ENCODE results near the gene HMGCLL1. TPM values are rescaled to one million over a fixed set of nuclear protein-coding genes. Genes with fewer than 3 reads are reported as not detected.

HMGCLL1 gene
- total RNA-seq, 1 experiment from 2014 or later: 0.39 TPM

- Histone ChIP-seq H3K27me3 (ENCODE audit: insufficient read depth, low read depth) (no peaks in the 10 kb centered on the region), H3K9me2 (ENCODE audit: insufficient read depth) (no peaks in the 10 kb centered on the region), H3K4me2 (no peak overlapping the region), H3F3A (ENCODE audit: insufficient read depth, low read depth) (no peaks in the 10 kb centered on the region), H3K4me3 (no peak overlapping the region), H3K27ac (no peak overlapping the region), H4K20me1 (ENCODE audit: insufficient read depth) (no peaks in the 10 kb centered on the region), H3K36me3 (ENCODE audit: low read depth) (no peaks in the 10 kb centered on the region), H3K9me3 (ENCODE audit: insufficient read depth, low read depth) (no peaks in the 10 kb centered on the region), H2AFZ (no peak overlapping the region), H3K79me2 (ENCODE audit: low read depth) (no peaks in the 10 kb centered on the region), H3K4me1 (replicated peaks; ENCODE audit: insufficient read depth) (no peaks in the 10 kb centered on the region)
- CTCF ChIA-PET: no interaction called here
- no peak for DNase-seq
- intact Hi-C loops (cut with micrococcal nuclease; ENCODE audit: unreplicated experiment): no loop called here
- TF ChIP-seq CTCF (conservative IDR thresholded peaks at IDR 0.05): no peak
- no peak for TF ChIP-seq EZH2 (IDR thresholded peaks at IDR 0.05; ENCODE audit: low read depth)
- POLR2A ChIA-PET (ENCODE audit: unreplicated experiment): no interaction called here
- no TSS peak for BruUV-seq (replicated peaks)
Measured at GRCh38 chr6:55574556-55574955, 4.4 kb downstream of the HMGCLL1 start.

GRCh38 chr6:55569638-55570037 is 9.4 kb downstream of the HMGCLL1 start:
- H3K27ac ChIP-seq: no peak overlapping the region
- H2AFZ ChIP-seq: no peak overlapping the region
- H3F3A ChIP-seq (ENCODE audit: insufficient read depth, low read depth): no peaks in the 10 kb centered on the region
- no peaks in the 10 kb centered on the region for H3K27me3 ChIP-seq (ENCODE audit: insufficient read depth, low read depth)
- H3K36me3 ChIP-seq (ENCODE audit: low read depth): no peaks in the 10 kb centered on the region
- intact Hi-C loops (cut with micrococcal nuclease; ENCODE audit: unreplicated experiment): no loop called here
- ChIA-PET POLR2A (ENCODE audit: unreplicated experiment) (no interaction called here), CTCF (no interaction called here)
- TF ChIP-seq CTCF (conservative IDR thresholded peaks at IDR 0.05): no peak
- no peak for DNase-seq
- no TSS peak for BruUV-seq (replicated peaks)
- no peaks in the 10 kb centered on the region for H3K79me2 ChIP-seq (ENCODE audit: low read depth)
- H4K20me1 ChIP-seq (ENCODE audit: insufficient read depth): no peaks in the 10 kb centered on the region
- no peaks in the 10 kb centered on the region for H3K9me2 ChIP-seq (ENCODE audit: insufficient read depth)
- no peaks in the 10 kb centered on the region for H3K9me3 ChIP-seq (ENCODE audit: insufficient read depth, low read depth)
- H3K4me3 ChIP-seq: no peak overlapping the region
- no peak overlapping the region for H3K4me2 ChIP-seq
- no peaks in the 10 kb centered on the region for H3K4me1 ChIP-seq (replicated peaks; ENCODE audit: insufficient read depth)

DNA sequence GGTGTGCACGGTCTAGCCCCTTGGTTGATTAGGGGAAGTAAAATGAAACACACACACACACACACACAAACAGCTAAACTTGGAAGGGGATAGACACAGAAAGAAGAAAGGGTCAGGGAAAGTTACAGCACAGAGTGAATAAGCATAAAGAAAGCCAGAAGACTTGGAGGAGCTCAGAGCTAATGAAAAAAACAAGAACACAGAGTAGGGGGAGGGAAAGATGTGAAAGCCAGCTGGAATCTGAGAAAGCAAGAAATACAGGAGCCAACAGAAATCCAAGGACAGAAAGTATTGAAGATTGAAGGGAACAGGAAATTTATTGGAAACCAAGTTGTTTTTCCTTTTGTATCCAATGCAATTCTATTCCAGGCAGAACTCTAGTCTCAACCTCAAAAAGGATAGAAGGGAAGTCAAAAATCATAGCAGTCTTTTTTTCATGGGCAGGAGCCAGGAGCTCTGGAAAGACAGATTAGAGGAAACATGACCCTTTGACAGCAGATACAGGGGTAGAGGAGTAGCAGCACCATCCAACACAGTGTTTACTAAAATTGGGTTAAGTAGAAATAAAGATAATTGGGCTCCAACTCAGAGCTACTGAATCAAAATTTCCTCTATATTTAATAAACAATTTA is 10.1 kb downstream of the HMGCLL1 start:
- POLR2A ChIA-PET (ENCODE audit: unreplicated experiment): interaction anchor here (0.5 kb wide), 1 partner anchor 146 kb away, joined by 4 read pairs; no protein-coding TSS in a partner anchor
- Histone ChIP-seq H2AFZ (no peak overlapping the region), H3K4me2 (no peak overlapping the region), H3K4me3 (no peak overlapping the region), H3K36me3 (ENCODE audit: low read depth) (no peaks in the 10 kb centered on the region), H3K9me3 (ENCODE audit: insufficient read depth, low read depth) (no peaks in the 10 kb centered on the region), H3K27me3 (ENCODE audit: insufficient read depth, low read depth) (no peaks in the 10 kb centered on the region), H3K27ac (no peak overlapping the region), H3K9me2 (ENCODE audit: insufficient read depth) (no peaks in the 10 kb centered on the region), H3K4me1 (replicated peaks; ENCODE audit: insufficient read depth) (no peaks in the 10 kb centered on the region), H3F3A (ENCODE audit: insufficient read depth, low read depth) (no peaks in the 10 kb centered on the region), H3K79me2 (ENCODE audit: low read depth) (no peaks in the 10 kb centered on the region), H4K20me1 (ENCODE audit: insufficient read depth) (no peaks in the 10 kb centered on the region)
- no TSS peak for BruUV-seq (replicated peaks)
- intact Hi-C loops (cut with micrococcal nuclease; ENCODE audit: unreplicated experiment): no loop called here
- no peak for TF ChIP-seq CTCF (conservative IDR thresholded peaks at IDR 0.05)
- no peak for TF ChIP-seq EZH2 (IDR thresholded peaks at IDR 0.05; ENCODE audit: low read depth)
- CTCF ChIA-PET: interaction anchor here (0.6 kb wide), 1 partner anchor 634 kb away, joined by 3 read pairs; no protein-coding TSS in a partner anchor
- no peak for DNase-seq

Data from PC-9 (cell line).